GM20000 (cell line): ENCODE results near the gene ATRN.
A peak's percentile ranks its signal among the peaks of the same experiment; 100 is the strongest.
"Not testable (repeated sequence)": the region's sequence is repeated elsewhere in the genome, so short reads cannot be mapped to it uniquely, and the experiment has no call there.

Source experiments
- DNase-seq: peaks from one replicate; pipeline ENCODE4 v3.0.0; 2012; ENCODE audit warnings: low spot score
- CTCF ChIP-seq: IDR thresholded peaks from 2 replicates; pipeline ENCODE4 v1.5.1; 2012; ENCODE audit warnings: mild to moderate bottlenecking, control low read depth; ENCODE audit errors: extremely low read depth, missing control alignments

Gene ATRN

GRCh38 chr20:3470627-3471396 is at the start of gene ATRN:
Gene ATRN (plus strand): TSS chr20:3471018. CDS start chr20:3471108, 90 bp downstream.
- peak; percentile 2 for TF ChIP-seq CTCF
- DNase-seq = peak; percentile 98

DNA sequence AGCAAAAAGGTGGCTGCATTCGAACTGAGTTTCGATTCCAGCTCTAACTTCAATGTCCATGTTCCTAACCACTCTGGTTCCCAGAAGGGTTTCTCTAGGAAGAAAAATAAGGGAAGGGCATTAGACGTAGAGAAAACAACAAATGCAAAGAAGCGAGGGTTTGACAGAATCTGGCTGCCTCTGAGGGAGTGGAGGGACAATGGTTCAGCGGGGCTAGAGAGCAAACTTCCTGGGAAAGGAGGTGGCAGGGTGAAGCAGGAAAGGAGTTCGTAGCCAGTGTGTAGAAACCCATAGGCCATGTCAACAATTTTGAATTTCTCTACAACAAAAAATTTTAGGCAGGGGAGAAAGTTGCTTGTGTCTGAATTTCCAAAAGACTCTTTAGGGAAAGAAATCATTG is 48.8 kb upstream of the ATRN start:
- no peak for TF ChIP-seq CTCF
- DNase-seq = no peak

GRCh38 chr20:3423126-3423525 is 47.7 kb upstream of the ATRN start:
- no peak for TF ChIP-seq CTCF

DNA sequence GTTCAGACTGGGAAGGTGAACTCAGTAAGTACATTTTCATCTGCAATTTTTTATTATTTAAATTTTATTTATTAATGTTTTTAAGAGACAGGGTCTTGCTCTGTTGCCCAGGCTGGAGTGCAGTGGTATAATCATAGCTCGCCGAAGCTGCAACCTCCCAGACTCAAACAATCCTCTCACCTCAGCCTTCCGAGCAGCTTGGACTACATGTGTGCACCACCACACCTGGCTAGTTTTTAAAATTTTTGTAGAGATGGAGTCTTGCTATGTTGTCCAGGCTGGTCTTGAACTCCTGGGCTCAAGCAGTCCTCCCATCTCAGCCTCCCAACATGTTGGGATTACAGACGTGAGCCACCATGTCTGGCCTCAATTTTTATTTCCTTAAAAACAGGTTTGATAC is 44.1 kb upstream of the ATRN start:
- not testable (repeated sequence) for DNase-seq

More at GRCh38 chr20:3423126-3423525, 47.7 kb upstream of the ATRN start:
- DNase-seq = no peak

- no peak for TF ChIP-seq CTCF
- DNase-seq = peak; percentile 63
Observed at GRCh38 chr20:3430376-3431069, 40.3 kb upstream of the ATRN start.

DNA sequence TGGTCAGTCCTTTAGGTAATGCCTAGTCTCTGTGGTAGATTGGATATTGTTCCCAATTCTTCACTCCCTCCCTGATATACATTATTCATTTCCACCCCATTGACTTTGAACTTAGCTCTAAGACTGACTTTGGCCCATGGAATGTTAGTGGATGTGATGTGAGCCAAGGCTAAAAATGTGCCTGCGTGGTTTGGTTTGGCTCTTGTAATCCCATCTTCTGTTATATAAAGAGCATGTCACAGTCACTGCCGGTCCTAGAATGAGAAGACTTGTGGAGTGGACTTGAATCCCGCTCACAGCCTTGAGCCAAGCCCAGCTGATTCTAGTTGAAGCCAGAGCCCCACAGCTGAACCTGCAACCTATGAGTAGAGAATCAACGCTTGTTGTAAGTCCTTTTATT is 39.7 kb upstream of the ATRN start:
- DNase-seq = no peak

DNA sequence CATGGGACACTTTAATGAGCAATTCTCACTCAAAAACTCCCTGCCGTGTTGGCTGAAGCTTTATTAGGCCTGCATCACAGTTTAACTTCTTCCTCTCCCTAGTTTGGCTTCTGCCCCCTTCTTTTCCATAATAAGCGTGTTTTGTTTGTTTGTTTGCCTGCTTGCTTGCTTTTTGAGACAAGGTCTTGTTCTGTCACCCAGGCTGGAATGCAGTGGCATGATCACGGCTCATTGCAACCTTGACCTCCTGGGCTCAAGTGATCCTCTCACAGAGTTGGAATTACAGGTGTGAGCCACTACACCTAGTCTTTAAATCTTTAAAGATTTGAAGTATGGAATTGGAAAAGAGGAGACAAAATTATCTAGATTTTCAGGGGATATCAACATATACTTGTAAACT is 38.0 kb upstream of the ATRN start:
- no peak for TF ChIP-seq CTCF
- no peak for DNase-seq

More for the DNA sequence above, 39.7 kb upstream of the ATRN start:
- no peak for TF ChIP-seq CTCF
